NCI-H2107 (cell line): ENCODE results near the gene APC.
"Not testable (repeated sequence)": the region's sequence is repeated elsewhere in the genome, so short reads cannot be mapped to it uniquely, and the experiment has no call there.

Experiments
- DNase-seq: peaks from one replicate; lab custom pipeline; 2025; lab: John Stamatoyannopoulos, UW

APC gene

GRCh38 chr5:112860571-112860928, 122.9 kb downstream of the APC start:
- DNase-seq, result not testable (repeated sequence)

- peak; percentile 86 for DNase-seq
Observed at GRCh38 chr5:112860929-112861637, 123.4 kb downstream of the APC start, which contains the start of gene SRP19. SRP19 (plus strand) TSS chr5:112861287; CDS start chr5:112861377, 90 bp downstream.

GRCh38 chr5:112861638-112861985, 123.9 kb downstream of the APC start:
- no peak for DNase-seq

GRCh38 chr5:112862085-112862484, 124.4 kb downstream of the APC start:
- no peak for DNase-seq

- no peak for DNase-seq
Observed at GRCh38 chr5:112863549-112863948, 125.9 kb downstream of the APC start.

- no peak for DNase-seq
Observed at GRCh38 chr5:112865128-112865527, 127.4 kb downstream of the APC start.

- DNase-seq, result no peak
Observed at GRCh38 chr5:112866739-112867138, 129.1 kb downstream of the APC start.

GRCh38 chr5:112867411-112867810, 129.7 kb downstream of the APC start:
- no peak for DNase-seq

GRCh38 chr5:112869948-112870347, 132.3 kb downstream of the APC start:
- no peak for DNase-seq

- DNase-seq, result no peak
Observed at GRCh38 chr5:112870966-112871365, 133.3 kb downstream of the APC start.

- no peak for DNase-seq
Observed at GRCh38 chr5:112876362-112876761, 138.7 kb downstream of the APC start.

- no peak for DNase-seq
Observed at GRCh38 chr5:112878101-112878500, 140.4 kb downstream of the APC start.

- no peak for DNase-seq
Observed at GRCh38 chr5:112878760-112879159, 141.1 kb downstream of the APC start.

GRCh38 chr5:112880219-112880964, 142.7 kb downstream of the APC start:
- no peak for DNase-seq

GRCh38 chr5:112883192-112883591, 145.5 kb downstream of the APC start:
- DNase-seq, result no peak

- DNase-seq, result no peak
Observed at GRCh38 chr5:112885001-112885400, 147.3 kb downstream of the APC start.

GRCh38 chr5:112886975-112887374, 149.3 kb downstream of the APC start:
- no peak for DNase-seq

GRCh38 chr5:112892066-112892465, 154.4 kb downstream of the APC start:
- not testable (repeated sequence) for DNase-seq

GRCh38 chr5:112892776-112893175, 155.1 kb downstream of the APC start:
- no peak for DNase-seq

GRCh38 chr5:112895682-112896081, 158.0 kb downstream of the APC start:
- DNase-seq, result no peak
